Esophagus muscularis mucosa (tissue), 4 donors: ENCODE results near the gene ANKLE2.

ENCODE experiments used
- EP300 ChIP-seq: sonication (generic); formaldehyde crosslinking; IDR thresholded peaks from one replicate; pipeline ENCODE4 v1.6.1; 2017; ENCODE audit warnings: antibody characterized with exemption
- POLR2A ChIP-seq: fragments of 450-650 bp; IDR thresholded peaks from one replicate; pipeline ENCODE4 v1.6.1; 2017; ENCODE audit warnings: antibody characterized with exemption, moderate library complexity, mild to moderate bottlenecking, low read depth
- TF ChIP-seq, protein P1 (sequence below), 3 experiments: fragments of 200-600 bp in 2 of 3; fragments of 450-650 bp in 1 of 3; sonication (generic) in 2 of 3; IDR thresholded peaks; one replicate each; pipeline ENCODE4 v1.5.1; 2017 to 2019; ENCODE audit warnings: antibody characterized with exemption in 3 of 3, mild to moderate bottlenecking in 2 of 3, moderate library complexity in 1 of 3

DNA sequence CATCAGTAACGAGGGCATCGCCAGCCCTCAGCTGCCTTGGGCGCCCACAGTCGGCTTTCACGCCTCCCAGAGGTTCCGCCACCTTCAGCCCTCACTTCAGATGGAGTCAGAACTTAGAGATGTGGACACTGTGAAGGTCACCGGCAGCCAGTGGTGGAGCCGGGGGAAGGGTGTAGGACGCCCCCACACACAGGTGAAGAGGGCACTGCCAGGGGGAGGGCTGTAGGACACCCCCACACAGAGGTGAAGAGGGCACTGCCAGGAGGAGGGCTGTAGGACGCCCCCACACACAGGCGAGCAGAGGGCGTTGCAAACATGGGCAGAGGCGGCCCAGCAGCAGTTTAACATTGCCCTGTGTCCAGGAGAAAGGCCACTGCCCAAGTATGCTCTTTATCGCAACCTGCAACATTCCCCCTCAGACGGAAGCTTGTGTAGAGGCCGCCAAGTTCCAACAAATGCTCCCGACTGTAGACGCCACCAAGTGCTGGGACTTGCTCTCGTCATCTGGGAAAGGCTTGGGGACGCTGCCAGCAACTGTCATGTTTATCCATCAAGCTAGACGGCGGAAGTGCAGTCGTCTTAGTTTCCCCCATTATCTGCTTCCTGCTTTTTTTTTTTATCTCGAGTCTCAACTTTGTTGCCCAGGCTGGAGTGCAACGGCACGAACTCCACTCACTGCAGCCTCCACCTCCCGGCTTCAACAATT lies 4.9 kb upstream of the ANKLE2 start:
- TF ChIP-seq, protein P1, sequence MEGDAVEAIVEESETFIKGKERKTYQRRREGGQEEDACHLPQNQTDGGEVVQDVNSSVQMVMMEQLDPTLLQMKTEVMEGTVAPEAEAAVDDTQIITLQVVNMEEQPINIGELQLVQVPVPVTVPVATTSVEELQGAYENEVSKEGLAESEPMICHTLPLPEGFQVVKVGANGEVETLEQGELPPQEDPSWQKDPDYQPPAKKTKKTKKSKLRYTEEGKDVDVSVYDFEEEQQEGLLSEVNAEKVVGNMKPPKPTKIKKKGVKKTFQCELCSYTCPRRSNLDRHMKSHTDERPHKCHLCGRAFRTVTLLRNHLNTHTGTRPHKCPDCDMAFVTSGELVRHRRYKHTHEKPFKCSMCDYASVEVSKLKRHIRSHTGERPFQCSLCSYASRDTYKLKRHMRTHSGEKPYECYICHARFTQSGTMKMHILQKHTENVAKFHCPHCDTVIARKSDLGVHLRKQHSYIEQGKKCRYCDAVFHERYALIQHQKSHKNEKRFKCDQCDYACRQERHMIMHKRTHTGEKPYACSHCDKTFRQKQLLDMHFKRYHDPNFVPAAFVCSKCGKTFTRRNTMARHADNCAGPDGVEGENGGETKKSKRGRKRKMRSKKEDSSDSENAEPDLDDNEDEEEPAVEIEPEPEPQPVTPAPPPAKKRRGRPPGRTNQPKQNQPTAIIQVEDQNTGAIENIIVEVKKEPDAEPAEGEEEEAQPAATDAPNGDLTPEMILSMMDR (IDR thresholded peaks at IDR 0.05): no peak
- no peak for TF ChIP-seq POLR2A
- TF ChIP-seq EP300: no peak
